Measurements from ENCODE around the gene NLRC5.

The NLRC5 gene

DNA sequence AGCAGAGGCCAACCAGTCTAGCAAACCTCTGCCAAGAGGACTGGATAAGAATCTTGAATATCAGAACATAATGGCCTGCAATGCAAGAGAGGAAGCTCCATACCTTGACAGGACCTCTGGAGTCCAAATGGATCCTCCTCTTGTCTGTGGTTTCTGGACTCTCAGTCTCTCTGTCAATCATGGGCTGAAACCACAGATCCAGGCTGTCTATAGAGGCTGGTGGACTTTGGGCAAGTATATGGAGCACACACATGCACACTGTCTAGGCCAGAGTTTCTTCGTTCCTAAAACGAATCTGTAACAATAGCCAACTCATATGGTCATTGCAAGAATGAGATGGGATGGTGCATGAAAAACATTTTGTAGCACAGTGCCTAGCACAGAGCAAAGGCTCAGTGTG is 37.7 kb downstream of the NLRC5 start:
- no peak for DNase-seq

DNA sequence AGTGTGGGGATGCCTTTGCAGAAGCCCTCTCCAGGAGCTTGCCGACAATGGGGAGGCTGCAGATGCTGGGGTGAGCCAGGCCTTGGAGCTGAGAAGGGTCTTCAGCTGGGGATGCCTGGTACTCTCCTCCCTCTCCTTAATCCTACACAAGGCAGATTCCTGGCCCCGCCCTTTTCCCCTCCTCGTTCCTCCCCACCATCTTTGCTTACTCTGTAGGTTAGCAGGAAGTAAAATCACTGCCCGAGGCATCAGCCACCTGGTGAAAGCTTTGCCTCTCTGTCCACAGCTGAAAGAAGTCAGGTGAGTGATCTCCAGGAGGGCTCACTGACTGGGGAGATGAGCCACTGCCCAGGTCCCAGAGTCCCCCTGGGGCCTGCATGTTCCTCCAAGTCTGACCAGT is 38.7 kb downstream of the NLRC5 start:
- no peak for DNase-seq

DNA sequence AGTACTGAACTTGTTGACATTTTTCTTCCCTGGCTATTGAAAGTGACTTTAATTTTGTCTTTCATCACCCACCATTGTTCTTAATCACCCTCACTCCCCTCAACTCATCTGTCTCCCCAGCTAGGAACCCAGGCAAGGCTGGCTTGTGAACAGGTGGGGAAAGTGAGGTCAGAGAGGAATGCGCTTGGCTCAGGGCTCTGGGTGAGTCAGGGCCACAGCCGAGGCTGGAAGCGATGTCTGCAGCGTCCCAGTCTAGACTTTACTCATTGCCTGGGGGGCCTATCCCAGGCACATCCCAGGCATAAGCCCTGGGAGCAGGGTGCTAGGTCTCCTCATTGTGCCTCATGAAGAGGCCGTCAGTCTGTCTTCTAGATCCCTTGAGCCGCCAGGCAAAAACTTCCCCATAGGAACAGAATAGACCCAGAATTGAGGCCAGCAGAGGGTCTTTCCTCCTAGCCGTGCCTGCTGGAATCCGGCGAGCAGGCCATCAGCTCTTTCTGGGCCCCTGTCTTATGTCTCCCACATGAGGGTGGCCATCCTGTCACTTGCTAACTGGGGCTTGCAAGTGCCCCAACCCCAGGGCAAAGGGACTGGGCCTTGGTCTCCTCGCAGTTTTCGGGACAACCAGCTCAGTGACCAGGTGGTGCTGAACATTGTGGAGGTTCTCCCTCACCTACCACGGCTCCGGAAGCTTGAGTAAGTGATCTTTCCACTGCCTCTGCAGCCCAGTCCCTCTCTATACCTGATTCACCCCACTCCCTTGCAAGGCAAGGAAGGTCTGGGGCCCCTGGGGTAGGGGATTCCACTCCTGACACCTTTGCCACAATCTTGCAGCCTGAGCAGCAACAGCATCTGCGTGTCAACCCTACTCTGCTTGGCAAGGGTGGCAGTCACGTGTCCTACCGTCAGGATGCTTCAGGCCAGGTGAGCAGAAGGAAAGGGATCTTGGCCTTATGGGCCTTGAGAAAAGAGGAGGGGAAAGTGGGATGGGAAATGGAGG is 40.1 kb downstream of the NLRC5 start:
- no peak for DNase-seq

DNA sequence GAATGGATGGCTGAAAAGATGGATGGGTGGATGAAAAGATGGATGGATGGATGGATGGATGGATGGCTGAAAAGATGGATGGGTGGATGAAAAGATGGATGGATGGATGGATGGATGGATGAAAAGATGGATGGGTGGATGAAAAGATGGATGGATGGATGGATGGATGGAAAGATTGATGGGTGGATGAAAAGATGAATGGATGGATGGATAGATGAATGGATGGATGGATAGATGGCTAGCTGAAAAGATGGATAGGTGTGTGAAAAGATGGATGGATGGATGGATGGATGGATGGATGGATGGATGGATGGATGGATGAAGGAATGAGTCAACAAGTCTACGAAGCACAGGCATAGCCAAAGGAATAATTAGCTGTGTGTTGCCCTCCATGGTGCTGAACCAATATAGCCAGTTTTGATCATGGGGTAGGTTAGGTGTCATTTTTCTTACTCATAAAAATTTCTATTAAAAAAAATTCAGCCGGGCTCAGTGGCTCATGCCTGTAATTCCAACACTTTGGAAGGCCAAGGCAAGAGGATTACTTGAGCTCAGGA is 41.1 kb downstream of the NLRC5 start:
- DNase-seq = no peak

DNA sequence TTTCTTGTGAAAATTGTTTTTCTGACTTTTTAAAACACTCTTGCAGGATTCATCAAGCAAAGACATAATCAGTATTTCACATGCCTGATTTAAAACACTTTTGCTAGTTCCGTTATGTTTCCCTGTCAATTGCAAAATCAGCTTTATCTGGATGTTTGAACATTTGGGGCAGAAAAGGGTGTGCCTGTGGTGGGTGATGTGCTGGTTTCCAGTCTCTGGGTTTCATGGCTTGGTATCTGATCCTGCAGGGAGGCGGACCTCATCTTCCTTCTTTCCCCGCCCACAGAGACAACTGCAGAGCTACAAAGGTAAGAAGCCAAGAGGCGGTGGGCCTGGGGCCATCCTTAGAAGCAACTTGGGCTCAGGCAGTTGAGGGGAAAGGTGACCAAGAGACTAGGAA is 41.8 kb downstream of the NLRC5 start:
- DNase-seq = no peak

DNA sequence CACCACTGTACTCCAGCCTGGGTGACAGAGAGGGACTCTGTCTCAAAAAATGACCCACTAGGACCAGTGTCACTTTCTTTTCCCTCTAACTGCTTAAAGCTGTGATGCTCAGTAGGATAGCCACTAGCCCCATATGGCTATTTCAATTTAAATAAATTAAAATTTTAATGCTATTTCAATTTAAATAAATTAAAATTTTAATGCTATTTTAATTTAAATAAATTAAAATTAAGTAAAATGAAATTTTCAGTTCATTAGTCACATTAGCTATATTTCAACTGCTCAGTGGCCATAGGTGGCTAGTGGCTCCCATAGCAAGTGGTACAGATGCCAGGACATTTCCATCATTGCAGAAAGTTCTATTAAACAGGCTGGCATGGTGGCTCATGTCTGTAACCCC is 43.0 kb downstream of the NLRC5 start:
- no peak for DNase-seq

DNA sequence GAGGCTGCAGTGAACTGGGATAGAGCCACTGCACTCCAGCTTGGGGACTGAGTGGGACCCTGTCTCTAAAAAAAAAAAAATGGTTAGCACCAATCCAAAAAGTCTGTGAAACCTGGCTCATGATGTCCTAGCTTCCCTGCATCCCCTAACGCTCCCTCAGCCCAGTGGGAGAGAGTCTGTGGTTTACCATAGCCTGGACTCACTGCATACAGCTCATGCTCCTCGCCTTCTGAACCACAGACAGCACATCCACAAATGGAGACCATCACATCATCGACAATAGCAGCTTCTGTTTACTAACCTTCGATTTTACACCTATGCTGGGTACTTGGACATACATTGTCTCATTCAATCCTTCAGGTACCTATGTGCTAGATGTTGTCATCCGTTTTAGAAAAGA is 43.6 kb downstream of the NLRC5 start:
- no peak for DNase-seq

DNA sequence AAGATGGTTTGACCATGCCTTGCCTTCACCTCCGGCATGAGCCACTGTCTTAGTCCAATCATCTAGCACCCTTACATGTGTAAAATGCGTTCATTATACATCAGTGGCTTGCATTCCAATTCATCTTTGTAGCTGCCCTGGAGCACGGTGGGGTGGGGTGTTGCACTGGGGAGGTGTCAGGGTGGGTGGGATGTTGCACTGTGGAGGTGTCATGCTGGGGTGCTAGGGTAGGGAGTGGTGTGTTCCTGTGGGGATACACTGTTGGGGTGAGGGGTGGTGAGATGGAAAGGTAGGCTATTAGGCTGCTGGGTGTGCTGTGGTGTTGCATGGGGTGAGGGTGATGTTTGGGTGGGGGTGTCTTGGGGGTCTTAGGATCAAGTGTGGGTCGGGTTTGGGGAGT is 47.0 kb downstream of the NLRC5 start:
- DNase-seq = no peak

DNA sequence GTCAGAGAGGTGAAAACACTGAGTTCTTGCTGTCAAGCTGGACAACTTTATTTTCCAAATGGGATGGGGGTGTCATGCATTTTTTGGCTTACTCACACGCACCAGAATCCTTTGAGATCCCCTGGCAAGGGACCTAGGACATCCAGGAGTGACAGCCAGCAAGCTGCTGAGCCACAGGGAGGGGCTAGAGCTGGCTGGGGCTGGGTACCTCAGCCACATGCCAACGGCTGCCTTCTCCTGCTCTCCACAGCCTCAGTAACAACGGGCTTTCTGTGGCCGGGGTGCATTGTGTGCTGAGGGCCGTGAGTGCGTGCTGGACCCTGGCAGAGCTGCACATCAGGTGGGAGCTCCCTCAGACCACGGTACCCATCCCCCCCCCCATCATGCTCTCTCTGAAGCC is 47.6 kb downstream of the NLRC5 start:
- DNase-seq = no peak

DNA sequence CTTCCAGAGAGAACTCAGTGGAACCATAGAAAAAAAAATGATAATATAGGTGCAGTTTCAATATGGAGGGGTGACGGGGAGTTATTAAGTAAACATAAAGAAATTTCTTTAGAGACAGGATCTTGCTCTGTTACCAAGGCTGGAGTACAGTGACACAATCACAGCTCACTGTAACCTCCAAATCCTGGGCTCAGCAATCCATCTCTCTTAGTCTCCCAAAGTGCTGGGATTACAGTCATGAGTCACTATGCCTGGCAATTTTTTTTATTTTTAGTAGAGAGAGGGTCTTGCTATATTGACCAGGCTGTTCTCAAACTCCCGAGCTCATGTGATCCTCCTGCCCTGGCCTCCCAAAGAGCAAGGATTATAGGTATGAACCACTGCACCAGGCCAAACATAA is 48.8 kb downstream of the NLRC5 start:
- DNase-seq = no peak

DNA sequence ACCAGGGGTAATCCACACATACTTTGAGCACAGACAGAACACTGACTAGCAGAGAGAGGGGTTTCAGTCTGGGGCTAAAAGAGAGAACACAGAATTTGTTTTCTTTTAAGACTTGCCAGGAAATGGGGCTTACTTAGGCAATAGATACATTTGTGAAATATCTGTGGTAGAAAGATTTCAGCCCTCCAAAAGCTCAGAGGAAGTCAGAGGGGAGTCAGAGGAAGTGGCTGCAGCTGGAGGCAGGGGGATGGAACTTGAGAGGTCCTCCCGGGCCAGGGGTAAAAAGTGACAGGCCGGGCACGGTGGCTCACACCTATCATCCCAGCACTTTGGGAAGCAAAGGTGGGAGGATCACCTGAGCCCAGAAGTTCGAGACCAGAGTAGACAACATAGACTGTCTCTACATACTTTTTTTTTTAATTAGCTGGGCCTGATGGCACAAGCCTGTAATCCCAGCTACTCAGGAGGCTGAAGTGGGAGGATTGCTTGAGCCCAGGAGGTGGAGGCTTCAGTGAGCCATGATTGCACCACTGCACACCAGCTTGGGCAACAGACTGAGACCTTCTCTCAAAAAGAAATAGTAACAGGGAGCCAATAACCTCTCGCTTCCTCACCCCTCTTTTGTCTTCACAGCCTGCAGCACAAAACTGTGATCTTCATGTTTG is 49.9 kb downstream of the NLRC5 start:
- DNase-seq = peak; percentile 73

DNA sequence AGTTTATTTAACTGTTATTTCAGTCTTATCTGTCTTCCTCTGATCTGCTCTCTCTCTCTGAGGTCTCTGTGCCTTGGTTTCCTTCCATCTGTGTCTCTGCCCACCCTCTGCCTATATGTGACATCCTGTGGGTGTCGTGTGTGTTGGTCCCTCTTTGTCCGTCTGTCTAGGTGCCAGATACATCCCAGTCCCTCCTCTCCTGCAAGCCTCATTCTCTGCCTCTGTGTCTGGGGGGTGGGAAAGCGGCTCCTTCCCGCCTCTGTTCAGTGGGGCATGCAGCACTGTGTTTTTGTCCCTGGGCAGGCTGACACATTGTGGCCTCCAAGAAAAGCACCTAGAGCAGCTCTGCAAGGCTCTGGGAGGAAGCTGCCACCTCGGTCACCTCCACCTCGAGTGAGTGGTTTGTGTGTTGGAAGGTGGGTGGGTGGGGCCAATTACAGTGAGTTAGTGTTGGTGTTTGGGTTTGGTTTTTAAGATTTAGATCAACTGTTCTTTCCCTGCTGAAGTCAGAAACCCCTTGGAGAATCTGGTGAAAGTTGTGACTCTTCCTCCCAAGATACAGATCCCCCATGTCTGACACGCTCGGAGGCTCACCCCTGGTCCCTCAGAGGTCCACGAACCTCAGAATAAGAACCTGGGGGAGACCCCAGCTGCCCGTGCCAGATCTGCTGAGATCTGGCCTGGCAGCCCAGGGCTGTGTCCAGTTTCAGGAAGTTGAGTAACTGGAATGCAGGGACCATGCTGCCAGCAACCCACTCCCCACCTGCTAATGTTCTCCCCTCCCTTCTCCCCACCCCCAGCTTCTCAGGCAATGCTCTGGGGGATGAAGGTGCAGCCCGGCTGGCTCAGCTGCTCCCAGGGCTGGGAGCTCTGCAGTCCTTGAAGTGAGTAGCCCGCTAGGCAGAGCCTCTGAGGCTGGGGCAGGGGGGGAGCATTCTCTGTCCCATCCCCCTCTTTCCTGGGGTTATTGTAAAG is 52.1 kb downstream of the NLRC5 start:
- DNase-seq = peak; percentile 91

DNA sequence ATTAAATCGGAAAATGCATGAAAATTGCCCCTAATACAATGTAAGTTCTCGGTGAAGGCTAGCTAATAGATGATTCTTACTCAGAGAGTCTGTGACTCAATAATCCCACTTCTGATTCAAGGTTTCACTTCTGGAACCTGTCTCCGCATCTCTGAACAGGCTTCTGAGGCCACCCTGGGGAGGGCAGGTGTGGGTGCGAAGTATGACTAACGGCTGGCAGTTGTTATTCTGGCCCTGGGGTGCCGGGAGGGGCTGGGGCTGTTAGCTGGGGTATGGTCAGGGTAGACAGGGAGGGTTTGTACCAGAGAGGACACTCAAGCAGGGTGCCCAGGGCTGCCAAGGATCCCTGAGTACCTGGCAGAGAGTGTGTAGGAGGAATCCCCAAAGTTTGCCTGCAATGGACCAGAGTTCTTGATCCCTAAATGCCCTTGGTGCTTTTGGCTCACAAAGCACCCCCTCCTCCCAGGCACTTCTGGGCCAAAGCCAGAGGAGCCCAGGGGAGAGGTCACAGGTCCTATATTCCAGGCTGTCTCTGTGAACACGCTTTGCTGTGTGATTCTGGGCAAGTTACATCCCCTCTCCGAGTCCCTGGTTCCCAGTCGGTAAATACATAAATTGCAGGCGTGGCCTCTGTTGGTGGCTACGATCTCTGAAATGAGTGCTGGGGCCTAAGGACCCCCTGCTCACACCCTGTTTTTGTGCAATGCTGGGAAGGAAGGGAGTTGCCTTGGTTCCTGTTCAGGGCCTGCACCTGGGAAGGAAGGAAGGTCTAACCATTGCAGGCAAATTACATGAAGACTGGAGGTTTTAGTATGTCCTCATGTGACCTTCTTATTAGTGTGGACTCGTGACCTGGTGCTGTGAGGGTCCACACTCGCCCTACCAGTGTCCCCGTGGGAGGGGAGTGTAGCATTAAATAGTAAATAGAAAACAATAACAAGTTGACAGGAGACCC is 53.1 kb downstream of the NLRC5 start:
- peak; percentile 95 for DNase-seq

DNA sequence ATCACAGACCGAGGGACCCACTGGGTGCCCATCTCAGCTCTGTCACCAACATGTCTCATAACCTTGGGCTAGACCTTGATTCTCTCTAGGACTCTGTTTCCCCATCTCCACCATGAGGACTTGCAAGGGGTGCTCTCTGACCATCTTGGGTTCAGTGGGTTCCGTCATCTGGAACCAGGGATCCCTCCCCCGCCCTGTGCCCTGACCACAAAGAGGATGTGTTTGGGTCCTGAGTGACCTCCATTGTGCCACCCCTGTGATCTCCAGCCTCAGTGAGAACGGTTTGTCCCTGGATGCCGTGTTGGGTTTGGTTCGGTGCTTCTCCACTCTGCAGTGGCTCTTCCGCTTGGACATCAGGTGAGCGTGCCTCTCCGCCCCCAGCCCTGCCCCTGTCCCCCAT is 53.9 kb downstream of the NLRC5 start:
- no peak for DNase-seq

DNA sequence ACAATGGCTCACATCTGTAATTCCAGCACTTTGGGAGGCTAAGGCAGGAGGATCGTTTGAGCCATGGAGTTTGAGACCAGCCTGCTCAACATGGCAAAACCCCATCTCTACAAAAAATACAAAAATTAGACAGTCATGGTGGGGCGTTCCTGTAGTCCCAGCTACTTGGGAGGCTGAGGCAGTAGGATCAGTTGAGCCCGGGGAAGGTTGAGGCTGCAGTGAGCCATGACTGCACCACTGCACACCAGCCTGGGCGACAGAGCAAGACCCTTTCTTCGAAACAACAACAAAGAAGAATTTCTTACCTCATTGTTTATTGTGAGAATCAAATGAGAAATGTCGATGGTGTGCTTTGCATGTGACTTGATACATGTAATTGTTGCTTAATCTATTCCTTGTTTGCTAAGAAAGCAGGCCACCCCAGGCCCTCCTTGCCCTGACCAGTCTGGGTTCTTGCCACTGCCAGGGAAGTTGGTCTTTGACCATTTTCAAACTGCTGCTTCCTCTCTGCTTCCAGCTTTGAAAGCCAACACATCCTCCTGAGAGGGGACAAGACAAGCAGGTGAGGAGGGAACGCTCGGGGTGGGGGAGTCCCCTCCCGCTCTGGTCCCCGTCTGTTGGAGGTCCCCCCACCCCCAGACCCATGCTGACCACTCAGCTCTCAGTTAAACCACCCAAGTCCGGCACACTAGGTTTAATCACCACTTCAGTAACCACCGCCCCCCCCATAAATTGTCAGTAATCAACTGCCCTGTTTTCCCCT is 55.8 kb downstream of the NLRC5 start:
- no peak for DNase-seq

DNA sequence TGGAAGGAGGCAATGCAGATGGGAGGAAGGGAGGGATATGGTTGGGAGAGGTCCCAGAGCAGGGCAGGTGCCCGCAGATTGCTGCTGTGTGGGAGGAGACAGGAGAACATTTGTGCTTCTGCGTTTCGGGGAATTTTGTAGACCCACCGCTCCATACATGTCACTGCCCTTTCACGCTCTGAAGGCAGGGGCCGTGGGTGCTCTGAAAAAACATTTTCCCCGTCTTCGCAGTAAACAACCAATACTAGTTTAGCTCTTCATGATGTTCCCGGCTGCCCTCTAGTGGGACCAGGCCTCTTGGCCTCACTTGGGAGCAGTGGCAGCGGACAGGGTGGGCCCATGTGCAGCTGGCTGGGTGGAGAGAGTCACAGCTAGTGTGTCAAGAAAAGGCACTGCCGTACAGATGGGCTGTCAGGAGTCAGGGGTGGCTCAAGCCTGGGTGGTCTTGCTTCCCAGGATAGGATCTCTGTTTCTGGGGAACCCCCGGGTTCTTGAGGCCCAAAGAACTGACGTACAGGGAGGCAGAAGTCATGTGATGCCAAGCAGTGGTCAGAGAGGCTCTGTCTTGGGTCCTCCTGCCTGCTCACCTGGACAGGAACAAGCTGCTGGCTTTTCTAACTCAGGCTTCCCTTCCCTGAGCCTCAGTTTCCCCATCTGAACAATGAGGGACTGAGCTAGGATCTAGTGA is 56.5 kb downstream of the NLRC5 start:
- DNase-seq = no peak

DNA sequence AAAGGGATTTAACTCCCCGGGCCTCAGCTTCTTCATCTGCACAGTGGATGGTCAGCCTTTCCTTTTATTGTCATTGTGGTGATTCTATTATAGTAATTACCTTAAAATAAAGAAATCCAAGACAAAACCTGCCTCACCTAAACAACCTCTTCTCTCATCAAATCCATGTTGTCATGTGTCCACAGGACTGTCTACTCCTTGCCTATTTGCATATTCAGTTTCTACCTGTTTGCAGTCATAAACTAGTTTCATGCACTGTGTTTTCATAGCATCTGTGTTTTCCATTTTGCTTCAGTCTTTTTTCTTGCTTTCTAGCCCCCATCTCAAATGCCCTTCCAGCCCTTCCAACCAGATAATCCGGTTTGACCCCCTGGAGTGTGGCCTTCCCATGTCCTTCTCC is 58.7 kb downstream of the NLRC5 start:
- no peak for DNase-seq

DNA sequence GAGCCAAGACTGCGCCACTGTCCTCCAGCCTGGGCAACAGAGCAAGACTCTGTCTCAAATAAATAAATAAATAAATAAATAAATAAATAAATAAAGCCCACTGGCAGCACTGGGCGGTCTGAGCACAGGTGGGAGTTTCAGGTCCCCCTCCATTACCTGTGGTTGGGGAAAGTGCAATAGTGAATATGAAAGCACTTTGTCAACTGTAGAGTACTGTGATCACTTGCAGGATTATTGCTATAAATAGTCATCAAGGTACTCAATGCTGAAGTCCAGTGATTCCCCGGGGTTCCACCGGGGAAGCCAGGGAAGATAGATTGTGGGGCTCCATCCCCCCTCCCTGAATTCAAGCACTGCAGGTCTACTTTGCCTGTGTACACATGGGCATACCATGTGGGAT is 60.3 kb downstream of the NLRC5 start:
- peak; percentile 42 for DNase-seq

DNA sequence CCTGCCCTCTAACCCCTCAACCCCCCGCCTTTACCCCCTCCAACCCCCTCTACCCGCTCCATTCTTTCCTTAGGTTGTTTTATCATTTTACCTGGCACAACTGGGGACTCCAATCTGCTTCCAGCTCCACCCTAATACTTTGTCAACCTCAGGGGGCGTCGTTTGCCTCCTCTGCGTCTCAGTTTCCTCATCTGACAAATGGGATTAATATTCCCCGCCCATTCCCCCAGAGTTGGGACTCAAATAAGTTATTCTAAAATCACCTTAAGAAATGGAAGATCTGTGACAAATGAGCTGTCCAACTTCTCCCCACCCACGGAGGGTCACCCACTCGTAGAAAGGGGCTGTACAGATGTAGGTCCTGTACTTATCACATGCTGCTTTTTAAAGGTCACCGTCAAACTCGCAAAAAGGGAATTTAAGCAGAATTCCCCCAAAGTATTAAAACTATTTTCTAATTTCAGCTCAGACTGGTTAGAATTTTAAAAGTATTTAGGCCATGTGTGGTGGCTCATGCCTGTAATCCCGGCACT is 62.4 kb downstream of the NLRC5 start:
- no peak for DNase-seq

DNA sequence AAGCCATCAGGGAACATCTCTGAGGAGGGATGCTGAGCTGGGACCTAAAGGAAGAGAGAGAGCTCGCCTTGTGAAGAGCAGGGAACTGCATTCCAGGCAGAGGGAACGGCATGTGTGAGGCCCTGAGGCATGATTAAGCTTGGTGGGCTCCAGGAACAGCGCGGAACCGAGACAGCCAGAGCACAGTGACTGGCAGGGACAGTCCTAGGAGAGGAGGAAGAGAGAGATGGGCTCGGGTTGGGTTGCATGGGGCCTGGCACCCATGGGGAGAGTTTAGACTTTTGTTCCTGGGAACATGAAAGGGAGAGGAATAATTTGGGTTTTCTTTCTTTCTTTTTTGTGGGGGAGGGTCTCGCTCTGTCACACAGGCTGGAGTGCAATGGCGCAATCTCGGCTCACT is 63.8 kb downstream of the NLRC5 start:
- DNase-seq = no peak

Measured in activated CD4-positive, alpha-beta T cell treated with anti-CD3 and anti-CD28 coated beads, Interleukin-2, amount 50 U/mL, for 16 hours (primary cell).